Stimulated activated CD8-positive, alpha-beta memory T cell treated with anti-CD3 and anti-CD28 coated beads, Interleukin-2, amount 100 ng/mL, for 48 hours (primary cell): ENCODE results near the gene GSTM1.
"Not testable (repeated sequence)": the region's sequence is repeated elsewhere in the genome, so short reads cannot be mapped to it uniquely, and the experiment has no call there.

Source experiments
- DNase-seq, 2 donors: peaks; one replicate each; pipeline ENCODE4 v3.0.0-alpha.2; 2020; ENCODE audit warnings: low read depth in 2 of 2

The GSTM1 gene

GRCh38 chr1:109659997-109660690, 27.5 kb upstream of the GSTM1 start:
- DNase-seq: no peak

GRCh38 chr1:109660691-109661026, 27.0 kb upstream of the GSTM1 start:
- DNase-seq: not testable (repeated sequence)

GRCh38 chr1:109661391-109661790, 26.2 kb upstream of the GSTM1 start:
- DNase-seq: no peak

GRCh38 chr1:109664671-109665070, 22.9 kb upstream of the GSTM1 start:
- no peak for DNase-seq

- peak; percentile 74 to 76 for DNase-seq
Observed at GRCh38 chr1:109667452-109668122, 20.0 kb upstream of the GSTM1 start, which contains the start of gene GSTM2. GSTM2 (plus strand) TSS chr1:109668057; CDS start chr1:109668116, 59 bp downstream.

GRCh38 chr1:109668123-109668775, 19.4 kb upstream of the GSTM1 start:
- DNase-seq: no peak

GRCh38 chr1:109669246-109669948, 18.2 kb upstream of the GSTM1 start:
- DNase-seq: no peak

GRCh38 chr1:109669949-109670302, 17.7 kb upstream of the GSTM1 start:
- not testable (repeated sequence) for DNase-seq

- DNase-seq: no peak
Observed at GRCh38 chr1:109671067-109671466, 16.6 kb upstream of the GSTM1 start.

- DNase-seq: not testable (repeated sequence)
Observed at GRCh38 chr1:109673861-109674260, 13.8 kb upstream of the GSTM1 start.

- DNase-seq: not testable (repeated sequence)
Observed at GRCh38 chr1:109676683-109677381, 10.8 kb upstream of the GSTM1 start.

- no peak for DNase-seq
Observed at GRCh38 chr1:109677459-109677858, 10.2 kb upstream of the GSTM1 start.

- not testable (repeated sequence) for DNase-seq
Observed at GRCh38 chr1:109678637-109679036, 9.0 kb upstream of the GSTM1 start.

- DNase-seq: not testable (repeated sequence)
Observed at GRCh38 chr1:109684777-109685176, 2.8 kb upstream of the GSTM1 start.

GRCh38 chr1:109685399-109685798, 2.2 kb upstream of the GSTM1 start:
- not testable (repeated sequence) for DNase-seq

GRCh38 chr1:109685890-109686289, 1.7 kb upstream of the GSTM1 start:
- not testable (repeated sequence) for DNase-seq

GRCh38 chr1:109687109-109687508, 508 bp upstream of the GSTM1 start:
- DNase-seq: not testable (repeated sequence)

GRCh38 chr1:109689844-109690405, 2.3 kb downstream of the GSTM1 start:
- DNase-seq: no peak

- DNase-seq: no peak
Observed at GRCh38 chr1:109691759-109692158, 4.1 kb downstream of the GSTM1 start.

GRCh38 chr1:109694400-109694799, 6.8 kb downstream of the GSTM1 start:
- DNase-seq: not testable (repeated sequence)

- not testable (repeated sequence) for DNase-seq
Observed at GRCh38 chr1:109695138-109695537, 7.5 kb downstream of the GSTM1 start.
